Glutamatergic neuron (in vitro differentiated cells): ENCODE measurements around the gene HELZ2. TPM values are rescaled to one million over a fixed set of nuclear protein-coding genes. Genes with fewer than 3 reads are reported as not detected.
"Not testable (repeated sequence)": the region's sequence is repeated elsewhere in the genome, so short reads cannot be mapped to it uniquely, and the experiment has no call there.

Experiments used
- DNase-seq: peaks from one replicate; pipeline ENCODE4 v3.0.0; 2022
- H3K27ac Mint-ChIP-seq: one replicate; pipeline ENCODE4 v1.8.0; 2020; ENCODE audit warnings: mild to moderate bottlenecking, mixed read lengths, inconsistent platforms; ENCODE audit not compliant: unreplicated experiment
- H3K27me3 Mint-ChIP-seq: one replicate; pipeline ENCODE4 v1.8.0; 2020; ENCODE audit warnings: mild to moderate bottlenecking, moderate library complexity, mixed read lengths, inconsistent platforms; ENCODE audit not compliant: unreplicated experiment
- H3K36me3 Mint-ChIP-seq: one replicate; pipeline ENCODE4 v1.8.0; 2020; ENCODE audit warnings: mild to moderate bottlenecking, mixed read lengths, inconsistent platforms; ENCODE audit not compliant: unreplicated experiment
- H3K4me1 Mint-ChIP-seq: one replicate; pipeline ENCODE4 v1.8.0; 2020; ENCODE audit warnings: mild to moderate bottlenecking, low read depth, mixed read lengths, inconsistent platforms; ENCODE audit not compliant: unreplicated experiment
- H3K4me3 Mint-ChIP-seq: one replicate; pipeline ENCODE4 v1.8.0; 2020; ENCODE audit warnings: mild to moderate bottlenecking, mixed read lengths, inconsistent platforms; ENCODE audit not compliant: unreplicated experiment
- H3K9me3 Mint-ChIP-seq: one replicate; pipeline ENCODE4 v1.8.0; 2020; ENCODE audit warnings: mild to moderate bottlenecking, moderate library complexity, mixed read lengths, inconsistent platforms; ENCODE audit not compliant: unreplicated experiment
- CTCF ChIP-seq: fragments of 200-600 bp; sonication (generic); IDR thresholded peaks from one replicate; pipeline ENCODE4 v1.5.0; 2021; ENCODE audit not compliant: partially characterized antibody, unreplicated experiment
- total RNA-seq: library from RNA; stranded (reverse); fragmentation: NEBNext Ultra II Directional; extraction: Animal tissue kit (Norgen Biotek cat#: 25700); gene quantifications from one replicate; pipeline ENCODE4 v1.2.1, GENCODE V29; 2021; ENCODE audit not compliant: unreplicated experiment

Gene HELZ2
- total RNA-seq, 1 donor from 2014 or later: 87.7 TPM

- Mint-ChIP-seq H3K27ac (no peak overlapping the region), H3K4me3 (no peak overlapping the region), H3K9me3 (peaks cover under 1% of the 10 kb centered on the region), H3K27me3 (peaks cover 1% of the 10 kb centered on the region), H3K4me1 (peaks cover 2% of the 10 kb centered on the region), H3K36me3 (no peaks in the 10 kb centered on the region)
- no peak for DNase-seq
- no peak for TF ChIP-seq CTCF
These were observed 1.8 kb downstream of the HELZ2 start for GRCh38 chr20:63572071-63572787.

- H3K4me1 Mint-ChIP-seq, H3K27me3 Mint-ChIP-seq, H3K9me3 Mint-ChIP-seq, H3K27ac Mint-ChIP-seq, H3K4me3 Mint-ChIP-seq, DNase-seq, H3K36me3 Mint-ChIP-seq: not testable (repeated sequence)
These were observed 3.0 kb downstream of the HELZ2 start for GRCh38 chr20:63571087-63571478.

GRCh38 chr20:63570281-63571086 is 3.6 kb downstream of the HELZ2 start:
- Mint-ChIP-seq H3K4me3 (no peak overlapping the region), H3K9me3 (no peaks in the 10 kb centered on the region), H3K4me1 (peaks cover under 1% of the 10 kb centered on the region), H3K27ac (no peak overlapping the region), H3K36me3 (no peaks in the 10 kb centered on the region), H3K27me3 (peaks cover 1% of the 10 kb centered on the region)
- no peak for DNase-seq
- TF ChIP-seq CTCF: no peak

- TF ChIP-seq CTCF: no peak
- DNase-seq: no peak
- Mint-ChIP-seq H3K4me1 (no peaks in the 10 kb centered on the region), H3K36me3 (no peaks in the 10 kb centered on the region), H3K9me3 (no peaks in the 10 kb centered on the region), H3K27ac (no peak overlapping the region), H3K27me3 (peaks cover 1% of the 10 kb centered on the region), H3K4me3 (no peak overlapping the region)
These were observed 4.8 kb downstream of the HELZ2 start for GRCh38 chr20:63568986-63569949.
